ENCODE measurements around the gene NRXN3.

Gene NRXN3

DNA sequence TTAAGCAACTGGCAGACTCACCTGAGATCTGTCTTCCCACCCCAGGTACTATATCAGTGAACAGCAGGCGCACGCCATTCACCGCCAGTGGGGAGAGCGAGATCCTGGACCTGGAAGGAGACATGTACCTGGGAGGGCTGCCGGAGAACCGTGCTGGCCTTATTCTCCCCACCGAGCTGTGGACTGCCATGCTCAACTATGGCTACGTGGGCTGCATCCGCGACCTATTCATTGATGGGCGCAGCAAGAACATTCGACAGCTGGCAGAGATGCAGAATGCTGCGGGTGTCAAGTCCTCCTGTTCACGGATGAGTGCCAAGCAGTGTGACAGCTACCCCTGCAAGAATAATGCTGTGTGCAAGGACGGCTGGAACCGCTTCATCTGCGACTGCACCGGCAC, 544.5 kb downstream of the NRXN3 start:
- DNase-seq (ENCODE audit: low spot score) = no peak

DNA sequence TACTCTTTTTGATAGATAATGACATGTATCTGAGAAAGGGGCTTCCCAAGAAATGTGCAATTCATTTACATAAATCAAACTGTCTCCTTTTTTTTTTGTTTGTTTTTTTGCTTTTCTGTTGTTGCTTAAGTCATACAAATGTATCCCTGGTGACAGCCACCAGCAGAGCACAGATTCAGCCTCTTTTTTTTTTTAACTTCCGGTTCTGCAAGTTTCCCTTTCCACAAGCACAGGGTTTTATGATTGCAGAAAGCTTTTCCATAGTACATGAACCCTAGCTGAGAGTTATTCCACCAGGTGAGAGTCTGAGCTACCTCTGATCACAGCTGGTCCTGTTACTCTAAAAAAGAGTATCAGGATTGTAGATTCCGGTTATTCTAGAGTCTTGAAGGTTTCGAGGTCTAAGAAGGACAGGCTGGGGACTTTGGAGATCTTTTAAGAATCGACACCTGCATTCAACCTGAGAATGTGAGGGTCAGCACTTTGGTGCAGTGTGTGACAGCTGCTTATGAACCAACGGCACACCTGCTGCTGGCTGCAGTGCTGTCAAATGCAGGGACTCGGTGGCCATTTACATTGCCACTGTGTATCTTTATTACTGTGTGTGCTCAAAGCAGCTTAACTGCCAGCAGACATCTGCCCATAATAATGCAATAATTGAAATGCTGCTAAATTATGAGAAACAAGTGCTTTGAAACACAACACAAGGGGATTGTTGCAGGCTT, 551.7 kb downstream of the NRXN3 start:
- DNase-seq (ENCODE audit: low spot score) = no peak

DNA sequence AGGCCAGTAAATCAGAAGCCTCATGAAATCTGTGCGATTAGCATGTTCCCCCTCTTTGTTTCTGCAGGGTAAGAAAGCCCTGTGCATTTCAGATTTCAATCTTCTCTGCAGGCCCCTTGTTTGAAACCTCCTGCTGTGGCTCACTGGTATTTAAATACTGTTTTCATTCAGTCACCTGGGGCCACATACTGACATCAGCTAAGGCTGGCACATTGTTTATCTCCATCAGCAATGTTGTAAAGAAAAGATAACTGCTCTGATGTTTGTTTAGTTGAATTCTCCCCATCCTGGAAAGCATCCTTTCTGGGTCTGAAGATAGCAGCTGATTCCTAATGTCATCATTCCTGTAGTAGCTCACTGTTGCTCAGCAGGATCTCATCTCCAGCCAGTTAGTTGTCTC, 554.9 kb downstream of the NRXN3 start:
- no peak for DNase-seq (ENCODE audit: low spot score)

- no peak for DNase-seq (ENCODE audit: low spot score)
These were observed 566.9 kb downstream of the NRXN3 start for GRCh38 chr14:78737116-78737515.

GRCh38 chr14:78737601-78738000, 567.4 kb downstream of the NRXN3 start:
- DNase-seq (ENCODE audit: low spot score) = no peak

GRCh38 chr14:78746086-78746595, 576.0 kb downstream of the NRXN3 start:
- no peak for DNase-seq (ENCODE audit: low spot score)

DNA sequence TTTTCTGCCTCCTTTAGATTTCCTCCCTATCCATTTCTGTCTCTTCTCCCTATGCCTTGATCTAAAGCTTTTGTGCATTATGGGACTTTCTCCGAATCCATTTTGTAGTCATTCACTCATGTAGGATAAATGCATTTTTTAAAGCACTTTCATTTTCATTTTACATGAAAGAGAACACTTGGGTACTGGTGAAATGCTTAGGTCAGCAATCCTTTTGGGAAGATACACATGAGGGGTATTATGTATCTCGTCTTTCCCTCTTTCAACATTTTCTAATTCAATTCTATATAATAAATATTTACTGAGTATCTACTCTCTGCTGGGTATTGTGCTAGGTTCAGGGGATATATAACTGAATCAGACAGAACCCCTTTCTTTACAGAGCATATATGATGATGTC, 577.6 kb downstream of the NRXN3 start:
- DNase-seq (ENCODE audit: low spot score) = no peak

GRCh38 chr14:78752518-78753188, 582.5 kb downstream of the NRXN3 start:
- no peak for DNase-seq (ENCODE audit: low spot score)

DNA sequence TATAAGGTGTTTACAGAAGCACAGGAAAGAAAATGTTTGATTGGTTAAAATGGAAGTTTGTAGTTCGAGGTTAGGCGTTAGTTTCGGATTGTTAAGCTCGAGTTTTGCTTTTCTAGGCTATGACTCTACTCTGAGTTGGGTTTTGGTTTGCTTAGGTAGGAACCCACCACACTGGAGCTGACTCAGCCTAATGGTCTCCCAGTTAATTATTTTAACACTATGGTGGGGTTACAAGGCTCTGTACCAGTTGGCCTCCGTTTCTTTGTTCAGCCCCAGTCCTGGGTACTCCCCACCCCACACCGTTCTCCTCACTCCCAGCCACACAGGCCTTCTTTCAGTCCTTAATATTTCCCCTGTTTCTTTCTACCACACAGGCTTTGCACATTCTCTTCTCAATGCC, 583.9 kb downstream of the NRXN3 start:
- DNase-seq (ENCODE audit: low spot score) = no peak

GRCh38 chr14:78758333-78758732, 588.2 kb downstream of the NRXN3 start:
- DNase-seq (ENCODE audit: low spot score) = peak; percentile 6

GRCh38 chr14:78762331-78762730, 592.2 kb downstream of the NRXN3 start:
- no peak for DNase-seq (ENCODE audit: low spot score)

GRCh38 chr14:78763746-78764145, 593.6 kb downstream of the NRXN3 start:
- no peak for DNase-seq (ENCODE audit: low spot score)

DNA sequence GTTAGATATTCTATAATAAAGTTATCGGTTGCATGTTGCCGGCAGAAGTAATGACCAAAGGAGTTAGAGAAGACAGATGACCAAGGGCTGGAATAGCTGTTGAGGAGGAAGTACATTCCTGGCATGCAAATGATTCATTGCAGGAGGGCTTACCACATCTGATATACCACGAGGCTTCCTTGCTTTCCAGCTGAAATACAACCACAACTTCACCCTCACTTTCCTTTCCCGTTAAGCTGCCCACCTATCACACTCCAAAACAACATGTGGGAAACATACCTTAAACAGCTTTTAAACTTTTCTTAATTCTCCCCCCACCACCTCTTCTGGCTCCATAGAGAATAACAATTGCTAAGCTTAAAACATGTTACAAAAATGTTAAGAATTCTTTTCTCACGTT, 594.1 kb downstream of the NRXN3 start:
- DNase-seq (ENCODE audit: low spot score) = no peak

DNA sequence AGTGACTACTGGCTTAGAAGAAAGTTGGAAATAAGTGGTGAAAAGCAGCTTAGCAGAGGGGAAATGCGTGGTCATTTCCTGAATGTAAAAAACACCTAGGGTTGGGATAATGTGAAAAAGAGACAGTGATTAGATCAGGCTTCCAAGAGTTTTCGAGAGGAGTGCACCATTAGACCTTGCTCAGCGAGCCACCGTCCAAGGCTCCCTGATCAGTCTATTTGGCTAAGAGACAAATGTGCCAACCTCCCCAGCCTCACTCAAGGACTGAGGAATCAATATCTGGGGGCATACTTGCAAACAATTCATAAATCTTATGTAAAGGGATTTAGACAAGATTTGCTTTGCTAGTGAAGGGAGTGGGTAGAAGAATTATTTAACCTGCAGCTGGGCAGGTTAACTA, 594.5 kb downstream of the NRXN3 start:
- DNase-seq (ENCODE audit: low spot score) = no peak

DNA sequence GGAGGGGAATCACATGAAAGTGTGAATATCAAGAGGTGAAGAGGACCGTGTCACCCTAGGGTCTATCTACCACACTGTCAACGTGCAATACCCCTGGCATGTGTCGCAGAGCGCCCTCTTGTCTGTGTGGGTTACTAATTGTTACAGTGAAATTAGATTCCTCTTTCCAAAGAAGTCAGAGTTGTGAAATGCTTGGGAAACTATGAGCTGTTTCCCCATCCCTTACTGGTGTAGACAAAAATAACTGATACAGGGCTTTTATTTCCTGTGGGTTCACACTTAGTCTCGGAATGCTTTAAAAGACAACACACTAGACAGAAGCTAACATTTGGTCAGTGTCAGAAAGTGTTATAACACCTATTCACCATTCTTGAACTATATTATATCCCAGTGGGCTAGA, 597.3 kb downstream of the NRXN3 start:
- DNase-seq (ENCODE audit: low spot score) = no peak

DNA sequence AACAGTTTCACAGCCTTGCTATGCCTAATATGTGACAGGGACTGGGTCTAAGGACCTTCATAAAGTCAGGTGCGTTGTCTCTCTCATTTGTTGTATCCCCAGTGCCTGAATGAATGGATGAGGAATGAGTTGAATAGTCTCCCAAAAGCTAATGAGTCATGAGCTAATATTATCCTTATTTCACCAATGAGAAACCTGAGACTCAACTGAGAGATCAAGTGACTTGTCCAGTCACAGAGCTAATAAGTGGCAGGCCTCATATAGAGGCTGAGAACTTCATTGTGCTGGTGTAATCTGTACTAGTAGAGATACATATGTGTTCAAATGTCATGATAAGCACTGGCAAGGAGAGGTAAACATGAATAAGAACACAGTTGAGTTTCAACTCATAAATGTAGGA, 612.4 kb downstream of the NRXN3 start:
- no peak for DNase-seq (ENCODE audit: low spot score)

DNA sequence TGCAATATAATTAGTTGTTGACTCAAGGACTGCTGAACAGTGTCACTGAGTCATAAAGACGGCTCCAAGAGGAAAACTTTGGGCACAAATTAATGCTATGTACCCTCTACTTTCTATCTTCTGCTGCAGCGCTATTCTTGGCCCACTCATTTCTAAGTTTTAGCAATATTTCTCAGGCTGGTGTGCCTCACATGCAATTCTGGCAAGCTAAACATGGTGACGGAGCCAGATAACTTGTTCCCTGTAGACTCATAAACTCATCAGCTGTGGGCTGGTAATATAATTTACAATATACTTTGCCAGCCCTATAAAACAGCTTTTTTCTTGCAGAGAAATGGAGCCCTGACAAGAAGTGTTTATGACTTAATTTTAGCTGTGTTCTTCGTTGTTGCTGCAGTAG, 615.1 kb downstream of the NRXN3 start:
- no peak for DNase-seq (ENCODE audit: low spot score)

GRCh38 chr14:78788467-78789360, 618.5 kb downstream of the NRXN3 start:
- DNase-seq (ENCODE audit: low spot score) = no peak

DNA sequence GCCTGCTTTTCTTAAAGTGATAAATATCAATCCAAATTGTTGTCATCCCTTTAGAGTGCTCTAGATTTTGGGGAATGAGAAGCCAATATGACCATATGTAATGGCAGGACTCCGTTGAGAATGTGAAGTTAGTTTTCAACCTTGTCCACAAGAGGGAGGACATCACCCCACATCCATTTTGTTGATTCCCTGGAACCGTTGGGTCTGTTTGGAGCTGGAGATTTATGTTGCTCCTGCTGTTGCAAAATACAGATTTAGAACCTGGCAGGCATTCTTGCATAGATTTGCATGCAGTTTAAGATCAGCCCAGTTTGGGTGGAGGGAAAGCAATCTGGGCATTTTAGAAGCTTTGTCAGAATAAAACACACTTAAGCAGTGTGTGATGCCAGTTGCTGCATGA, 620.1 kb downstream of the NRXN3 start:
- no peak for DNase-seq (ENCODE audit: low spot score)

DNA sequence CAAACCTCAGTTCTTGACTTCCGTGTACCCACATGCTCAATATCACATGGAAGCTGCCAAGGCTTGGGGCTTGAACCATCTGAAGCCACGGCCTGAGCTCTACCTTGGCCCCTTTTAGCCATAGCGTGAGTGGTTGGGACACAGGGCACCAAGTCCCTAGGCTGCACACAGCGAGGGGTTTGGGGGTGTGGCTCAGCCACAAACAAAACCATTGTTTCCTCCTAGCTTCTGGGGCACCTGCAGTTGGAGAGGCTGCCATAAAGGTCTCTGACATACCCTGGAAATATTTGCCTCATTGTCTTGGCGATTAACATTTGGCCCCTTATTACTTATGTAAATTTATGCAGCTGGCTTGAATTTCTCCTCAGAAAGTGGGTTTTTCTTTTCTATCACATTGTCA, 628.6 kb downstream of the NRXN3 start:
- DNase-seq (ENCODE audit: low spot score) = no peak

DNA sequence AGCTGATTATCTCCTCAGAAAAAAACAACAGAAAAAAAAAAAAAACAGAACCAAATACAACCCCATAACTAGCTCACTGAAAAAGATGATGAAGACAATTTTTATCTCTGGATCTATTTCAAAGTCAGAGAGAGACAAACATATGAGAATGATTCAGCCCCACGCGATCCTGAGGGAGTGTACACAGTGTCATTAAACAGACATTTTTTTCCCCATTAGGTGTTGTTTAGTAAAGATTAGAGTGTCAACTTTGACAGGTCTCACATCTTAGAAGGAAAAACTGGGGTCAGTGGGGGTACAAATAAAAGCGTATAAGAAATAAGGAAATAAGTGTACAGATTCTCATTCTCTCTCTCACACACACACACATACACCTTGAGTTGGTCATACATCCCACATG, 635.4 kb downstream of the NRXN3 start:
- DNase-seq (ENCODE audit: low spot score) = no peak

DNA sequence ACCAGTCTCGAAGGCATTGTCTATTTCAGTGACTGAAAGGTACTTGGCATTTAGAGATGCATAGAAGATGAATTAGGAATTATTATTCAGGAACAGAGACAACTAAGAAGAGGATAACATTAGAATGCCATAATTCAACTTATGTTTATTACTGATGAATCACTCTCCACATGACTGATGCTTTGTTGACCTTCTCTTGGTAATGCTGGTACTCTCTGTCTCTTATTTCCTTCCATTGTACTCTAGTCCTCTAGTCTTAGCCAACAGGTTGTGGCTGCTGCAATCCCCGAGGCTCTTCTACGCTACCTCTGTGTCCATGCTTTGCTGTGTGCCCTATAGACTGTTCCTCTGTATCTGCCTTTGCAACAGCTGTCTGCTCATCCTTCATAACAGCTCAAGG, 652.9 kb downstream of the NRXN3 start:
- DNase-seq (ENCODE audit: low spot score) = no peak

GRCh38 chr14:78823516-78823915, 653.3 kb downstream of the NRXN3 start:
- no peak for DNase-seq (ENCODE audit: low spot score)

Measured in germinal center (tissue), 1 donor.